Effector memory CD4-positive, alpha-beta T cell (primary cell): ENCODE results near the gene KLHDC1.
"Not testable (repeated sequence)": the region's sequence is repeated elsewhere in the genome, so short reads cannot be mapped to it uniquely, and the experiment has no call there.

Source experiments
- DNase-seq, 3 donors: peaks; one replicate each; pipeline ENCODE4 v3.0.0-alpha.2; 2020
- H3K27ac ChIP-seq: 2 replicates; pipeline ENCODE4 v1.7.0; 2013; ENCODE audit warnings: mild to moderate bottlenecking, low read length, moderate library complexity; ENCODE audit not compliant: insufficient read depth, poor library complexity, severe bottlenecking
- H3K27me3 ChIP-seq: replicated peaks from 2 replicates; pipeline ENCODE4 v1.7.0; 2013; ENCODE audit warnings: mild to moderate bottlenecking, low read length; ENCODE audit not compliant: insufficient read depth, control insufficient read depth, poor library complexity, severe bottlenecking
- H3K36me3 ChIP-seq: 2 replicates; pipeline ENCODE4 v1.7.0; 2013; ENCODE audit warnings: mild to moderate bottlenecking, low read length, moderate library complexity; ENCODE audit not compliant: control insufficient read depth, insufficient read depth
- H3K4me1 ChIP-seq: 2 replicates; pipeline ENCODE4 v1.7.0; 2013; ENCODE audit warnings: low read length, mild to moderate bottlenecking; ENCODE audit not compliant: control insufficient read depth, insufficient read depth, poor library complexity, severe bottlenecking
- H3K4me3 ChIP-seq: 2 replicates; pipeline ENCODE4 v1.7.0; 2013; ENCODE audit warnings: low read length, low read depth, mild to moderate bottlenecking; ENCODE audit not compliant: insufficient read depth, poor library complexity, severe bottlenecking
- H3K9me3 ChIP-seq: 2 replicates; pipeline ENCODE4 v1.7.0; 2013; ENCODE audit warnings: mild to moderate bottlenecking, low read length, moderate library complexity; ENCODE audit not compliant: control insufficient read depth

The KLHDC1 gene

DNA sequence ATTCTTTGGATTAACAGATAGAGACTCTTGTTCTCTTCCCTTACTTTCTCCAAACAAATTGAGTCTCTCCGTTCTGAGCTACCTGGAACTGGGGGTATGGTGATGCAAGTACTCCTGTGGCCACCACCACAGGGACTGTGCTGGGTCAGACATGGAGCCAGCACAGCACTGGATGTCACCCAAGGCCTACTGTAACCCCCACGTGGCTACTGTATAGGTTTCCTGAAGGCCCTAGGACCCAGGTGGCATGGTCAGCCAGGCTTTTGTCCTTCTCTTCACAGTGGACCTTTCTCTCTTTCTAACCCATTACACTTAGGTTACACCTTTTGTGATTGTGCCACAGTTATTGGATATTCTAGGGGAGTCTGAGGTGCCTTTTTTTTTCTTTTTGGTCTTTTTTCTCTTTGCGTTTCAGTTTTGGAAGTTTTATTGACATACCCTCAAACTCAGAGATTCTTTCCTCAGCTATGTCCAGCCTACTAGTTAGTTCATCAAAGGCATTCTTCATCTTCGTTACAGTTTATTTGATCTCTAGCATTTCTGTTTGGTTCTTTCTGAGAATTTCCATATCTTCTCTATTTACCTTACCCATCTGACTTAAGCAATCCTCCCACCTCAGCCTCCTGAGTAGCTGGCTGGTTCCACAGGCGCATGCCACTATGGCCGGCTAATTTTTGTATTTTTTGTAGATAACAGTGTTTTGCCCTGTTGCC is 69.1 kb downstream of the KLHDC1 start:
- Histone ChIP-seq H3K36me3 (no peaks in the 10 kb centered on the region), H3K27me3 (no peaks in the 10 kb centered on the region), H3K4me3 (no peak overlapping the region), H3K4me1 (peaks cover 4% of the 10 kb centered on the region), H3K27ac (no peak overlapping the region), H3K9me3 (no peaks in the 10 kb centered on the region)
- no peak for DNase-seq

GRCh38 chr14:49766839-49767238 is 73.9 kb downstream of the KLHDC1 start:
- Histone ChIP-seq H3K27me3 (no peaks in the 10 kb centered on the region), H3K9me3 (no peaks in the 10 kb centered on the region), H3K36me3 (peaks cover 5% of the 10 kb centered on the region), H3K4me1 (peaks cover 25% of the 10 kb centered on the region), H3K4me3 (peak overlapping the region; percentile 56), H3K27ac (peak overlapping the region; percentile 95)
- no peak for DNase-seq

- Histone ChIP-seq H3K27ac (peak overlapping the region; percentile 95), H3K27me3 (no peaks in the 10 kb centered on the region), H3K4me1 (peaks cover 25% of the 10 kb centered on the region), H3K4me3 (peak overlapping the region; percentile 56), H3K36me3 (peaks cover 9% of the 10 kb centered on the region), H3K9me3 (no peaks in the 10 kb centered on the region)
- DNase-seq = no peak
Observed at GRCh38 chr14:49767270-49767570, 74.3 kb downstream of the KLHDC1 start.

- H3K9me3 ChIP-seq = no peaks in the 10 kb centered on the region
- H3K27ac ChIP-seq = peak within 1 kb of the TSS; percentile 95
- peaks cover 25% of the 10 kb centered on the region for H3K4me1 ChIP-seq
- peak within 1 kb of the TSS; percentile 100 for H3K4me3 ChIP-seq
- peak; percentile 79 to 82 (median 81) for DNase-seq
- no peaks in the 10 kb centered on the region for H3K27me3 ChIP-seq
- H3K36me3 ChIP-seq = peaks cover 10% of the 10 kb centered on the region
Observed at GRCh38 chr14:49767571-49768300, 74.8 kb downstream of the KLHDC1 start, which contains the start of gene KLHDC2. Gene KLHDC2, plus strand, starts transcription at chr14:49768153. Its CDS starts 316 bp downstream, at chr14:49768469.

- peak; percentile 48 to 62 (median 58) for DNase-seq
- no peaks in the 10 kb centered on the region for H3K27me3 ChIP-seq
- H3K9me3 ChIP-seq = no peaks in the 10 kb centered on the region
- H3K4me1 ChIP-seq = peaks cover 25% of the 10 kb centered on the region
- peak overlapping the region; percentile 100 for H3K4me3 ChIP-seq
- H3K36me3 ChIP-seq = peaks cover 10% of the 10 kb centered on the region
- H3K27ac ChIP-seq = peak overlapping the region; percentile 95
Observed at GRCh38 chr14:49768301-49769121, 75.6 kb downstream of the KLHDC1 start.

- H3K27me3 ChIP-seq = no peaks in the 10 kb centered on the region
- DNase-seq = no peak
Observed at GRCh38 chr14:49769171-49769570, 76.3 kb downstream of the KLHDC1 start.

GRCh38 chr14:49769581-49770211 is 76.8 kb downstream of the KLHDC1 start:
- Histone ChIP-seq H3K36me3 (peaks cover 15% of the 10 kb centered on the region), H3K27me3 (no peaks in the 10 kb centered on the region), H3K4me3 (no peak overlapping the region)

More at GRCh38 chr14:49769171-49769570, 76.3 kb downstream of the KLHDC1 start:
- Histone ChIP-seq H3K27ac (peak overlapping the region; percentile 95), H3K36me3 (peaks cover 15% of the 10 kb centered on the region), H3K9me3 (no peaks in the 10 kb centered on the region), H3K4me3 (peak overlapping the region; percentile 100), H3K4me1 (peaks cover 25% of the 10 kb centered on the region)

DNA sequence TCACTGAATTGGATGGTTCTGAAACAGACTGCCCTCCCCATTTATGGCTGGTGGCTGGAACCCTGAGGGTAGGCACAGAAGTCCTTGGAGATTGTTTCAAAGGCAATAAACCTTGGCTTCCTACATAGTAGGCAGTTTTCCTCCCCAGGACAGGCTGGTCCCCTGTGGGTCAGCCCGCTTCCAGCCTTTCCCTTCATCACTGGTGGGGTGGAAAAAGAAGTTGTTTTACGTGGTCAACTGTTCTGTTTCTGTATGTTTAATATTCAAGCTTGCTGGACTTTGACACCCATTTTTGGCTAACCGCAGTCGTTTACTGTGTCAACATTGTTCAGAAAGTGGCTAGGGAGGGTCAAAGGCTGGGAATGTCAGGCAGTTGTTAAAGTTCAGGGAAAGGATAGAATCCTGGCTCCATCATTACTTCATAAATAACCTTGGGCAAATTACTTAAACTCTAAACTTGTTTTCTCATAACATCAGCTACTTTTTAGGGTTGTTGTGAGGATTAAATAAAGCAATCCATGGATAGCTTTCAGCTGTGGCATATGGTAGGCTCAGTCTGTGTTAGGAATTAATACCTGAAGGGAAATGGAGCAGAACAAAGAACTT is 77.4 kb downstream of the KLHDC1 start:
- Histone ChIP-seq H3K9me3 (no peaks in the 10 kb centered on the region), H3K4me1 (peaks cover 25% of the 10 kb centered on the region), H3K4me3 (no peak overlapping the region), H3K27ac (peak overlapping the region; percentile 22), H3K36me3 (peaks cover 21% of the 10 kb centered on the region), H3K27me3 (no peaks in the 10 kb centered on the region)
- no peak for DNase-seq

More at GRCh38 chr14:49769581-49770211, 76.8 kb downstream of the KLHDC1 start:
- DNase-seq = no peak
- Histone ChIP-seq H3K4me1 (peaks cover 25% of the 10 kb centered on the region), H3K27ac (peak overlapping the region; percentile 95), H3K9me3 (no peaks in the 10 kb centered on the region)

GRCh38 chr14:49771691-49772090 is 78.8 kb downstream of the KLHDC1 start:
- DNase-seq, H3K27me3 ChIP-seq, H3K27ac ChIP-seq, H3K9me3 ChIP-seq, H3K4me3 ChIP-seq: not testable (repeated sequence)
- H3K4me1 ChIP-seq = peaks cover 24% of the 10 kb centered on the region
- H3K36me3 ChIP-seq = peaks cover 29% of the 10 kb centered on the region
